GM15510 (cell line): Measurements from ENCODE around the gene TFCP2L1.

ENCODE experiments used
- POLR2A ChIP-seq: IDR thresholded peaks from 3 replicates; pipeline ENCODE4 v1.6.1; 2011; ENCODE audit warnings: borderline replicate concordance; ENCODE audit not compliant: insufficient read length; ENCODE audit errors: extremely low read depth

TFCP2L1 gene

DNA sequence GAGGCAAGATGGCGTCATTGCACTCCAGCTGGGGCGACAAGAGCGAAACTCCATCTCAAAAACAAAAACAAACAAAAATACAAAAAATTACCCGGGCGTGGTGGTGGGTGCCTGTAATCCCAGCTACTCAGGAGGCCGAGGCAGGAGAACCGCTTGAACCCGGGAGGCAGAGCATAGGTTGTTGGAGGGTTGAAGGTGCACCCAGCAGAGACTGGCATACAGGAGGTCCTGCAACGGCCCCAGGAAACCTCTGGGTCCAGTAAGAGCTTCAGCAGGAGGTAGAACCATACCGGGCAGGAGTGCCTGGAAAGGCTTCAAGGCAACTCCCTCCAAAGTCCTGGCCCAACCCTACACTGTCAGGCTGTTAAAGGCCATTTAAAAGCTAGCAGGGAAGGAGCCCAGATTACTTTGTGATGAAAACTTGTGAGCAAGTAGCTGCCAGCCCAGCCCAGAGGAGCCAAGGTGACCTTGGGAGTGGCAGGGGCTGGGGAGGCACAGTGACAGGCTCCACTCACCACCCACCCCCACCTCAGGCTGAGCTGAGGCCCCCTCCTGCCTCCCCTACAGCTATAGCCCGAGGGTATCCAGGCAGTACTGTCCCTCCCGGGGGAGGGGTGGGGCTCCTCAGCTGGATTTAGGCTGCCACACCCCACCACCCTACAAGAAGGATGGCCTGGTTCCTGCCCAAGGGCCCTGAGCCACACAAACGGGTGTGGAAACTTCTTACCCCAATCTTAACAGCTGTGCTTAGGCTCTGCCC is 28.1 kb downstream of the TFCP2L1 start:
- no peak for TF ChIP-seq POLR2A

GRCh38 chr2:121255358-121255757 is 29.6 kb downstream of the TFCP2L1 start:
- no peak for TF ChIP-seq POLR2A

DNA sequence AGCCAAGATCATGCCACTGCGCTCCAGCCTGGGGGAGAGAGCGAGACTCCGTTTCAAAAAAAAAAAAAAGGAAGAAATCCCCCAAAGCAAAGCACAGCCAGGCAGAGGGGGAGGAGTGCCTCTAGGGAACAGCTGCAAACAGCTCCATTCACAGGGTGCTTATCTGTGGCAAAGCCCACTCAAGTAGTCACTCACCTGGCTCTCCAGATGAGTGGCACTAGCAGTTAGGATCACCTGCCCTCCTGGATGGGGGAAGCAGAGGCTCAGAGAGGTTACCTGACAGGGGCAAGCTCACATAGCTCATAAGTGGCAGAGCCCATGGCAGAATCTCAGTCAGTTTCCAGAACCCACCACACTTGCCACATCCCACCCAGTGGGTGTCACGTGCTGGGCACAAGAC is 30.3 kb downstream of the TFCP2L1 start:
- no peak for TF ChIP-seq POLR2A

DNA sequence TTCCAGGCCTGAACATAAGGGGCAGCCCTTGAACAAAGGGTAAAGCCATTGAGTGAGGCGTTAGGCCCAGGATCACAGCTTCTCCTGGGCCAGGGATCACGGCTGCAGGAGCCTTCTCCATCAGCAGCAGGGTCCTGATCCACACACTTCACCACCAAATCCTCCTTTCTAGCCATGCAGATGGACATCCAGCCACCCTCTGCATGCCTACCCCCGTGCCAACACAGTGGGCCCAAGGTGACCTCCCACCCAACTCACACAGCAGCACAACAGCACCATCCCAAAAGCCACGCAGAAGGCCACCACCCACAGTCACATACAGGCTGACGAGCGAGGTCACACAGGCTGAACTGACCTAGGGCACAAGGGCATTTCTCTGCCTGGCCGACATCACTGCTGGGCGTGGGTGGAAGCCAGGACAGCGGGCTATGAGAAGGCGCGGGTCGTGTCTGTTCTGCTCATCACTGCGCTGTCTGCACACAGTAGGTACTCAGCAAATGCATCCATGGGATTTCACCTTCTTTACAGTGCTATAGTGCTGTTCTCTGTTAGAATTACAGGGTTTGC is 31.2 kb downstream of the TFCP2L1 start:
- no peak for TF ChIP-seq POLR2A

DNA sequence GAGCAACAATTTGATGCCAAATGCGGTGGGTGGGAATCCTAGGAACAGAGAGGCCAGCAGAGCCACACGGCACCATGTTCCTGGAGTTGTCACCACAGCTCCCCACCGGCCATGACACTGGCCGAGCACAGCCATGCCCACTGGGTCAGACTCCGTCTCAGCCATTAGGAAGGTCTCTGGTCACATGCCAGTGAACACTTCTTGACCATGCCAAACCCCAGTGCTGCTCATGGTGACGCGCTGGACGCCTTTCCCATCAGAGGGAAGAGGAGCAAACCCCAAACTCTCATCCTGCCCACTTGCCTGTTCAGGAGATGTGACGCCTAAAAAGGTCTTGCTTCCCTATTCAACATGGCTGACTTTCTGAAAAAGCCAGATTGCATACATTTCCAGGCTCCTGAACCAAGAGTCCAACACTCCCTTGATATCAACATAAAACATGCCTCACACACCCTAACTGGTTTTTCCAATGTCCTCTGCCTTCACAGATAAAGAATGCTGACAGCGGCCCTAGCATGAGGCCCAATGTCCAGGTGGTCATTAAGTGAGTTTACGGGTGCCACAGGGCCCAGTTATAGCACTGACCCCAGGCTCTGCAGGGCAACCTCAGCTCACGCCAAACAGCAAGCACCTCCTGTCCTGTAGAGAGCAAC is 31.9 kb downstream of the TFCP2L1 start:
- TF ChIP-seq POLR2A, result no peak

- TF ChIP-seq POLR2A, result no peak
These were observed 33.5 kb downstream of the TFCP2L1 start for GRCh38 chr2:121251497-121251896.

GRCh38 chr2:121248766-121249343 is 36.1 kb downstream of the TFCP2L1 start:
- TF ChIP-seq POLR2A, result no peak

- TF ChIP-seq POLR2A, result no peak
These were observed 37.0 kb downstream of the TFCP2L1 start for GRCh38 chr2:121247971-121248370.

- no peak for TF ChIP-seq POLR2A
These were observed 37.5 kb downstream of the TFCP2L1 start for GRCh38 chr2:121247534-121247933.

DNA sequence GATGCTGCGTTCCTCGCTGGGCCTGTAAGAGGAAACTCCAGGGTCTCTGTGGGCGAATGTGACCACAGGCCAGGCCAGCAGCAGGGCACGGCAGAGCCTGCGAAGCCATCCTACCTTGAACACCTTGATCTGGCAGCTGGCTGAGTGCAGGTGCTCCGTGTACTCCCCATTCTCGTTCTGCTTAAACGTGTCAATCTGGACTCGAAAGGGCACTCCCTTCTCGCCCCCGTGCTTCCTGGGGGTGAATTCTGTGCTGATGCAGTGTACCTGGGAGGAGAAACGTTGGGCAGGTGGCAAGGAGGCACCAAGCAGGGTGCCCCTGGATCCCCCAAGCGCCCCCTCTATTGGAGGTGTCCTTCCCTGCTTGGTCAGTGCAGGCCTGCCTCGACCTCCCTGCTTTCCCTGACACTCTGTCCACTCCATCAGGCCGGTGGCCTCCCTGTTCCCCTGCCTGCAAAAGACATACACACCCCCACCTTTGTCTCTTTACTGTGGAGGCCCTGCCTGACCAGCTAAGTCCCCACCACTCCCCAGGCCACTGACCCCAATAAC is 38.2 kb downstream of the TFCP2L1 start:
- TF ChIP-seq POLR2A, result no peak

DNA sequence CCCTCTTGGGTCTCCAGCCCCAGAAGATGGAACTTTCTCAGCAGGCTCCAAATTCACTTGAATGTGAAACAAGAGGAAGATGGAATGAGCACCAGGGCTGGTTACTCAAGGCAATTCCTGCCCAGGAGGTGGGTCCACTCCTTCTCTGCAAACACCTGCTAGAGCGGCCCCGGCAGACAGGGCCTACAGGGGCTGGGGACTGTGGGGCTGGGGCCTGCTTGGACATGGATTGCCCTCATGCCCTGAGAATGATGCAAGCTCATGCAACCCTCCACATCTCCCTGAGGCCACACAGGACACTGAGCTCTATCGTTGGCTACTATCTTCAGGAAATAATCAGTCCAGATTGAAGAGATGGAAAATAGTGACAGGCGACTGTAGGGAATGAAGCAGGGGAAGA is 39.1 kb downstream of the TFCP2L1 start:
- TF ChIP-seq POLR2A, result no peak

- no peak for TF ChIP-seq POLR2A
These were observed 39.7 kb downstream of the TFCP2L1 start for GRCh38 chr2:121245120-121245820.

DNA sequence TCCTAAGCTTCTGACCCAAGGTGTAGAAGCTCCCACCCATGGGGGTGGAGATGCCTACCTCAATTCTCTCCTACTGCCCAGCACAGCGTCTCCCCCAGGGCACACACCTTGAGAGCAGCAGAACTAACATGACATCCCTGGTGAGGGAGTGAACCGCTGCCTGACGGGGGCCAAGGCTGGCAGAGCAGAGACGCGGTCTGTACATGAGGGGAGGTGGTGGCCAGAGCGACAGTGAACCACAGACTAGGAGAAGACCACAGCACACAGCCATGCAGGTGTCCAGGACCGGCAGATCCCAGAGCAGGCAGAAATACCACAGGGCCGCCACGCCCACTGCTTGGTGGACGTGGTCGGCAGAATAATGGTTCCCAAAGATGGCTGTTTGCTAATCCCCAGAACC is 40.4 kb downstream of the TFCP2L1 start:
- no peak for TF ChIP-seq POLR2A

- no peak for TF ChIP-seq POLR2A
These were observed 41.1 kb downstream of the TFCP2L1 start for GRCh38 chr2:121243821-121244460.
